ENCODE data around the gene IVD. TPM values are rescaled to one million over a fixed set of nuclear protein-coding genes. Genes with fewer than 3 reads are reported as not detected.

The IVD gene
- total RNA-seq, 4 donors from 2014 or later = 24.9 to 101 (median 48.0) TPM

DNA sequence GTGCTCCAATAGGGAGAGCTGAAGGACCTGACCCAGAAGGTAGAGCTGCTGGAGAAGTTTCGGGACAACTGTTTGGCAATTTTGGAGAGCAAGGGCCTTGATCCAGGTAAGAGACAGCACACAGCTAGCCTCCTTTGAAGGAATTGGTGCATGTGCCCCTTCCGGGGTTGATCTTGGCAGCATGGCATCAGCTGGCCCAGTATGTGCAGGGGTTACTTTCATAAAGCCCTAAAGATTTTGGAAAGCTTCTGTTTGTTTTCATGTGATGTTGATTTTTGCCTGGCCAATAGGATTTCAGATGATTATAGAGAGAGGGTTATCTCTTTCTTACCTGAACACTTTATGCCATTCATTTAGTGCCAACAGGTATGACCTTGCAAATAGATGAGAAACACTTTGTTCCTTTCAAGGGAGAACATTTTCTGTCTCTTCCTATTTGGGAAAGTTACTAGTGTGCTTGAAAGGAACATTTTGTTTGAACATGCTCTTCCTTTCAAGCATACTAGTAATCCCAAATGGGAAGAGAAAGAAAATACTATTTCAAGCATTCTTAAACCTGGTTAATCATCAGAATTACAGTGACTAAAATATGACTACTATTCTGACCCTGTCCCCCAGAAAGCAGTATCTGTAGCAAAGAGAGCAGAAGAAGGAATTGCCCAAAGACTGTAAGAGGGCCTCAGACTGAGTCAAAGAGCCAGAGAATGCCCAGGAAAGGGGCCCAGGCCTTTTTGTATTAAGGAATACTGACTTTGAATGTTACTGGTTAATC is 15.6 kb upstream of the IVD start:
- TF ChIP-seq, protein P1, sequence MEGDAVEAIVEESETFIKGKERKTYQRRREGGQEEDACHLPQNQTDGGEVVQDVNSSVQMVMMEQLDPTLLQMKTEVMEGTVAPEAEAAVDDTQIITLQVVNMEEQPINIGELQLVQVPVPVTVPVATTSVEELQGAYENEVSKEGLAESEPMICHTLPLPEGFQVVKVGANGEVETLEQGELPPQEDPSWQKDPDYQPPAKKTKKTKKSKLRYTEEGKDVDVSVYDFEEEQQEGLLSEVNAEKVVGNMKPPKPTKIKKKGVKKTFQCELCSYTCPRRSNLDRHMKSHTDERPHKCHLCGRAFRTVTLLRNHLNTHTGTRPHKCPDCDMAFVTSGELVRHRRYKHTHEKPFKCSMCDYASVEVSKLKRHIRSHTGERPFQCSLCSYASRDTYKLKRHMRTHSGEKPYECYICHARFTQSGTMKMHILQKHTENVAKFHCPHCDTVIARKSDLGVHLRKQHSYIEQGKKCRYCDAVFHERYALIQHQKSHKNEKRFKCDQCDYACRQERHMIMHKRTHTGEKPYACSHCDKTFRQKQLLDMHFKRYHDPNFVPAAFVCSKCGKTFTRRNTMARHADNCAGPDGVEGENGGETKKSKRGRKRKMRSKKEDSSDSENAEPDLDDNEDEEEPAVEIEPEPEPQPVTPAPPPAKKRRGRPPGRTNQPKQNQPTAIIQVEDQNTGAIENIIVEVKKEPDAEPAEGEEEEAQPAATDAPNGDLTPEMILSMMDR (IDR thresholded peaks at IDR 0.05; ENCODE audit: low read depth) = no peak

DNA sequence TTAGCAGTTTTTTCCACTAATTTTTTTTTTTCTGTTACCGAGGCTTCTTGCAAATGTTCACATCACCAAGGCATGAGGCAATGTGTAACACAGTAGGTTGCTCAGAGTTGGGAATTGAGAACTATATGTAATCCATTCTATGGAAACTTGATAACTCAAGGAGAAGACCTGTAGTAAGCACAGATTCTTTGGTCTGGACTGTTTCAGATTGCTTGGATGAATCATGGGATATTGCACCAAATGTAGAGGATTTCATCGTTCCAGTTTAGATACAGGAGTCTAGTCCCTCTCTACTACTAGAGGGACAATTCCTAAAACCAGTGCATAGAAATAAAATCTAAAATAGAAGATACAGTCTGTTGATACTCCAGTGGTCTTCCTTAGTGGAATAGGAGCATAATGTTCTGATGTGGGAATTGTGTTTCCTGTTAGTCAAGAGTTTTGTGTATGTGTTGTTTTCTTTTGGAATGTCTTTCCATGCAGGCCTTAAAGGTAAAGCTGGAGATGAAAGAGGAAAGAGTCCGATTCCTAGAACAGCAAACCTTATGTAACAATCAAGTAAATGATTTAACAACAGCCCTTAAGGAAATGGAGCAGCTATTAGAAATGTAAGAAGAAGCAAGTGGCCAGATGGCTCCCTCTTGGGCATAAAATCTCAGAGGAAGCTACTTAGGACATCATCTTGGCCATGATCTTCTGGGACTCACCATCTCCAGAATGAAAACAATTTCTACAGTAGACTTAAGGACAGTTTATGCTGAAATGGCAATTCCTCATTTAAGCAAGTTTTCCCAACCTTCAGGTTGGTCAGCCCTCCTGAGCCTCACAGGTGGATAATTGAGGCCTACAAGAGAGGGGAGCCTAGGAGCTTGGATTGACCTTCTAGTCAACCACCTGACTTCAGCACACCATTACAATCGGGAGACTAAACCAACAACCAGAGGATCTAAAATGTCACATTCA is 12.3 kb upstream of the IVD start:
- TF ChIP-seq, protein P1 (IDR thresholded peaks at IDR 0.05; ENCODE audit: low read depth) = no peak

DNA sequence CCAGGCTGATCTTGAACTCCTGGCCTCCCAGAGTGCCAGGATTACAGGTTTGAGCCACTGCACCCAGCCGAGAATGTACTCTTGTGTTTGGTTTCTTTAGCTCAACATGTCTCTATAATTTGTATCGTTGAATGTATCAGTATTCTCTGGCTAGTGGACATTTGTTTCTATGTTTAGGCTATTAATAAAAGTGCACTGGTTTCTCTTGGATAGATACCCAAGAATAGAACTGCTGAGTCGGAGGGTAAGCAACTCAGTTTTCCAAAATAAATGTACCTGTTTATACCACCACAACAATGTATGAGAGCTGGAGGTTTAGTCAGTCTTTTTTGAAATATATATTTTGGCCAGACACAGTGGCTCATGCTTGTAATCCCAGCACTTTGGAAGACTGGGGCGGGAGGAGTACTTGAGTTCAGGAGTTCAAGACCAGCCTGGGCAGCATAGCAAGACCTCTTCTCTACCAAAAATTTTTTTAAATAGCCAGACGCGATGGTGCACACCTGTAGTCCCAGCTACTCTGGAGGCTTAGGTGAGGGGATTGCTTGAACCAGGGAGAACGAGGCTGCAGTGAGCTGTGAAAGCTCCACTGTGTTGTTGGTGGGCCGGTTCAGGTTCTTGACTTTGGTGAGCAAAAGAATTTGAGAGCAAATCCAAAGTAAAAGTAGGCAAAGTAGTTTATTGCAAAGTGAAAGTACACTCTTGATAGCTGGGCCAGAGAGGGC is 7.7 kb upstream of the IVD start:
- TF ChIP-seq, protein P1 (IDR thresholded peaks at IDR 0.05; ENCODE audit: low read depth) = no peak

DNA sequence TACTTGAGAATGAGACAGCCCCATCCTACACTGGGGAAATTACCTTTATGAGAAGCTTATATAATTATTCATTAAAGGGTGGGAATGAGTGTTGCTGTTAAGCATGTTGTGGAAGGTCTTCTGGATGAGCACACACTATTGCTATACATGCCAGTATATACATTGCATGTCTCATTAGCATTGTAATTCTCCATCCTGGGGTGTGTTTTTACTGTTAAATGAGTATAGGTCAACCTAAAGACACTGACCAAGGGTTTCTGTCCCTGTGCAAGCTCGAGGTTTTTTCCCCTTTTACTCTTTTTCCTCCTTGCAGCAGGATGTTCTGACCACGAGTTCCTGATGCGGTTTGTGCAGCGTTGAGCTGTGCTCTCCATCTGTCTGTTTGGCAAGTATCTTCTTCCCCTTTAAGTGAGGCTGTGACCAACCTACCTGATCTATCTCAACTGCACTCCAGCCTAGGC is 7.2 kb upstream of the IVD start:
- TF ChIP-seq, protein P1 (IDR thresholded peaks at IDR 0.05; ENCODE audit: low read depth) = no peak

DNA sequence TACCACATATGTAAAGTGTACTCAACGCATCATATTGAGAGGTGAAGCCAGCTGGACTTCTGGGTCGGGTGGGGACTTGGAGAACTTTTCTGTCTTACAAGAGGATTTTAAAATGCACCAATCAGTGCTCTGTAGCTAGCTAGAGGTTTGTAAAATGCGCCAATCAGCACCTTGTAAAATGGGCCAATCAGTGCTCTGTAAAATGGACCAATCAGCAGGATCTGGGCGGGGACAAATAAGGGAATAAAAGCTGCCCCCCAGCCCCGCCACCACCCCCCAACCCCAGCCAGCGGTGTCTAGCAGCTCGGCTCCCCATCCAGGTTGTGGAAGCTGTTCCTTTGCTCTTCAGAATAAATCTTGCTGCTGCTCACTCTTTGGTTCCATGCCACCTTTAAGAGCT is 6.2 kb upstream of the IVD start:
- TF ChIP-seq, protein P1 (IDR thresholded peaks at IDR 0.05; ENCODE audit: low read depth) = no peak

DNA sequence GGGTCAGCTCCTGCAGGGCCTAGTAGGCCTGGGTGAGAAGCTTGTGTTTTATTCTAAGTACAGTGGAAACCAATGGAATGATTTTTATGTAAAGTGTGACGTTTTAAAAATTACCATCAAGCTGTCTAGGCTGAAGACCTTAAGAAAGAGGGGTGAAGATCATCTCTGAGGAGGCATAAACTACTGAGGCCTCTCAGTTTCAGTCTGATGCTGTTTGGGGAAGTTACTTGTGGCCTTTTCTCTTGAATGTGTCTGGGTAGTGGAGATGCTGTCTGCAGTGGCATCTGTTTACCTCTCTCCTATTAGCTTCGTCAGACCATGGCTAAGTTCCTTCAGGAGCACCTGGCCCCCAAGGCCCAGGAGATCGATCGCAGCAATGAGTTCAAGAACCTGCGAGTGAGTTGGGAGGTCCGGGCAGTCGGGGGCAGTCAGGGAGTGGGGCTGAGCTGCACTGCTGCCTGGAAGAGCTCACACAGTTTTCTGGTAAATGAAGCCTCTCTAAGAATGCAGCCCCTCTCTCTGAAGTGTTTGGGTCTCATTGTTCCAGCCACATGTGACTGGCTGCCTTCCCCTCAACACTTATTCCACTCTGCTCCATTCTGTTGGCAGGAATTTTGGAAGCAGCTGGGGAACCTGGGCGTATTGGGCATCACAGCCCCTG is 1.9 kb downstream of the IVD start:
- TF ChIP-seq, protein P1 (IDR thresholded peaks at IDR 0.05; ENCODE audit: low read depth) = no peak
